Colonic mucosa (tissue), 4 donors: ENCODE results near the gene PPP1CA. TPM values are rescaled to one million over a fixed set of nuclear protein-coding genes. Genes with fewer than 3 reads are reported as not detected.

ENCODE experiments used
- DNase-seq: peaks from one replicate; pipeline ENCODE4 v3.0.0-alpha.2; 2020
- H3K27ac ChIP-seq: fragments of 200-600 bp; one replicate; pipeline ENCODE4 v1.8.0; 2021
- H3K27me3 ChIP-seq: fragments of 200-600 bp; one replicate; pipeline ENCODE4 v1.8.0; 2021
- H3K36me3 ChIP-seq: fragments of 200-600 bp; one replicate; pipeline ENCODE4 v1.8.0; 2021
- H3K4me1 ChIP-seq: fragments of 200-600 bp; one replicate; pipeline ENCODE4 v1.8.0; 2021; ENCODE audit warnings: mild to moderate bottlenecking
- H3K4me3 ChIP-seq: fragments of 200-600 bp; one replicate; pipeline ENCODE4 v1.8.0; 2021
- H3K9ac ChIP-seq, 2 donors: one replicate each; pipeline ENCODE4 v1.7.0; 2013; ENCODE audit warnings: control low read depth in 2 of 2, low read depth in 2 of 2, low read length in 2 of 2
- H3K9me3 ChIP-seq: fragments of 200-600 bp; one replicate; pipeline ENCODE4 v1.8.0; 2021
- intact Hi-C: fragments of 100-400 bp; cut with DNase I; formaldehyde crosslinking; loops from one replicate; pipeline ENCODE4 v1.14.1; 2022
- total RNA-seq, 2 donors: library from RNA; stranded (reverse); fragmentation: NEBNext Ultra II Directional in 1 of 2; extraction: Animal tissue kit (Norgen Biotek cat#: 25700) in 1 of 2; gene quantifications; one replicate each; pipeline ENCODE4 v1.2.1, GENCODE V29; 2021
- TF ChIP-seq, protein P1 (sequence below): fragments of 200-600 bp; IDR thresholded peaks from one replicate; pipeline ENCODE4 v1.8.0; 2022; ENCODE audit warnings: antibody characterized with exemption, mild to moderate bottlenecking
- donor health status: healthy.
- donor health status: DM: no; HTN: no; CAD: no.
- donor health status: DM: no; HTN: no; CAD: no.

PPP1CA gene
- total RNA-seq, 2 donors from 2014 or later: 242 to 280 TPM

DNA sequence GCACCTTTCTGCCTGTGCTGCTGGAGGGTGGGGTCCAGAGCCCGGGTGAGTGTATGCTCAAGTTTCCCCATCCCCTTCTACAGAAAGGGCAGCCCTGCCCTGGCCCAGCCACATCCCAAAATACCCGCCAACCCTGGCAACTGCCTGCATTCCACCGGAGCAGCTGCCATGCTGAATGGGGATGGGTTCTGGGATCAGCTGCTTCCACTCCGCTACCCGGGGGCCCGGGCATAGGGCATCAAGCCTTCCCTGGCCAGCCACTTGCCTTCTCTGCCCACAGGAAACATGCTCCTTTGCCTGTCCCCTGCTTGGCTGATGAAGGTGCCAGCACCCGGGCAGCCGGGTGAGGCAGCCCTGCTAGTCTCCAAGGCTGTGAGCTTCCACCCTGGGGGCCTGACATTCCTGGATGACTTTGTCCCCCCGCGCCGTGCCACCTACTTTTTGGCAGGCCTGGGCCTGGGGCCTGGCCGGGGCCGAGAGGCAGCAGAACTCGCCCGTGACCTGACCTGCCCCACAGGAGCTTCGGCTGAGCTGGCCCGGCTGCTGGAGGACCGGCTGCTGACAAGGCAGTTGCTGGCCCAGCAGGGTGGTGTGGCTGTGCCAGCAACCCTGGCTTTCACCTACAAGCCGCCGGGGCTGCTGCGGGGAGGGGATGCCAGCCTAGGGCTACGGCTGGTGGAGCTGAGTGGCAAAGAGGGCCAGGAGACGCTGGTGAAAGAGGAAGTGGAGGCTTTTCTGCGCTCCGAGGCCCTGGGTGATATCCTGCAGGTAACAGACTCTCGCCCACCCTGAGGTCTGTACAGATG lies 17.0 kb upstream of the PPP1CA start:
- DNase-seq: no peak
- Histone ChIP-seq H3K27me3 (no peaks in the 10 kb centered on the region), H3K4me3 (no peak overlapping the region), H3K4me1 (no peaks in the 10 kb centered on the region), H3K27ac (no peak overlapping the region), H3K9me3 (no peaks in the 10 kb centered on the region), H3K36me3 (no peaks in the 10 kb centered on the region), H3K9ac (peak overlapping the region in 1 of 2 donors; percentile 18)
- TF ChIP-seq, protein P1, sequence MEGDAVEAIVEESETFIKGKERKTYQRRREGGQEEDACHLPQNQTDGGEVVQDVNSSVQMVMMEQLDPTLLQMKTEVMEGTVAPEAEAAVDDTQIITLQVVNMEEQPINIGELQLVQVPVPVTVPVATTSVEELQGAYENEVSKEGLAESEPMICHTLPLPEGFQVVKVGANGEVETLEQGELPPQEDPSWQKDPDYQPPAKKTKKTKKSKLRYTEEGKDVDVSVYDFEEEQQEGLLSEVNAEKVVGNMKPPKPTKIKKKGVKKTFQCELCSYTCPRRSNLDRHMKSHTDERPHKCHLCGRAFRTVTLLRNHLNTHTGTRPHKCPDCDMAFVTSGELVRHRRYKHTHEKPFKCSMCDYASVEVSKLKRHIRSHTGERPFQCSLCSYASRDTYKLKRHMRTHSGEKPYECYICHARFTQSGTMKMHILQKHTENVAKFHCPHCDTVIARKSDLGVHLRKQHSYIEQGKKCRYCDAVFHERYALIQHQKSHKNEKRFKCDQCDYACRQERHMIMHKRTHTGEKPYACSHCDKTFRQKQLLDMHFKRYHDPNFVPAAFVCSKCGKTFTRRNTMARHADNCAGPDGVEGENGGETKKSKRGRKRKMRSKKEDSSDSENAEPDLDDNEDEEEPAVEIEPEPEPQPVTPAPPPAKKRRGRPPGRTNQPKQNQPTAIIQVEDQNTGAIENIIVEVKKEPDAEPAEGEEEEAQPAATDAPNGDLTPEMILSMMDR: no peak
- intact Hi-C loops: no loop called here

DNA sequence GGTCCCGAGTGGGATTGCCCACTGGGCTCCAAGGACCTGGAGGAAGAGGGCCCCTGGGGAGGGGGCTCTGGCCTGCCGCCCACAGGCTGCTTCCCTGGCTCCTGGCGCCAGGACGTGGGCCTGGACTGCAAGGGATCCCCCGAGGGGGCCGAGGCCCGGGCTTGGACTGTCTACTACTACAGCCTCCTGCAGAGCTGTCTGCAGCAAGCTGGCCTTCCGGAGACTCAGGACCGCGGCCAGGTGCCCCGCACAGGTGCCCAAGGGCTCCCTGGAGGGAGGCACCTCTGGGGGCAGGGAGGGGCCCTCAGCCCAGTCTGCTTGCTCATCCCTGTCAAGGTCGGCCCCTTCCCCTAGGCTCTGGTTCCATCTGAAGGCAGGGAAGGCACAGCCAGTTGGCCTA lies 15.8 kb upstream of the PPP1CA start:
- no peaks in the 10 kb centered on the region for H3K36me3 ChIP-seq
- no peaks in the 10 kb centered on the region for H3K9me3 ChIP-seq
- H3K27me3 ChIP-seq: no peaks in the 10 kb centered on the region
- TF ChIP-seq, protein P1: no peak
- H3K4me1 ChIP-seq: no peaks in the 10 kb centered on the region
- no peak overlapping the region for H3K27ac ChIP-seq
- no peak overlapping the region for H3K4me3 ChIP-seq
- DNase-seq: no peak
- intact Hi-C loops: no loop called here
- H3K9ac ChIP-seq: no peak overlapping the region

DNA sequence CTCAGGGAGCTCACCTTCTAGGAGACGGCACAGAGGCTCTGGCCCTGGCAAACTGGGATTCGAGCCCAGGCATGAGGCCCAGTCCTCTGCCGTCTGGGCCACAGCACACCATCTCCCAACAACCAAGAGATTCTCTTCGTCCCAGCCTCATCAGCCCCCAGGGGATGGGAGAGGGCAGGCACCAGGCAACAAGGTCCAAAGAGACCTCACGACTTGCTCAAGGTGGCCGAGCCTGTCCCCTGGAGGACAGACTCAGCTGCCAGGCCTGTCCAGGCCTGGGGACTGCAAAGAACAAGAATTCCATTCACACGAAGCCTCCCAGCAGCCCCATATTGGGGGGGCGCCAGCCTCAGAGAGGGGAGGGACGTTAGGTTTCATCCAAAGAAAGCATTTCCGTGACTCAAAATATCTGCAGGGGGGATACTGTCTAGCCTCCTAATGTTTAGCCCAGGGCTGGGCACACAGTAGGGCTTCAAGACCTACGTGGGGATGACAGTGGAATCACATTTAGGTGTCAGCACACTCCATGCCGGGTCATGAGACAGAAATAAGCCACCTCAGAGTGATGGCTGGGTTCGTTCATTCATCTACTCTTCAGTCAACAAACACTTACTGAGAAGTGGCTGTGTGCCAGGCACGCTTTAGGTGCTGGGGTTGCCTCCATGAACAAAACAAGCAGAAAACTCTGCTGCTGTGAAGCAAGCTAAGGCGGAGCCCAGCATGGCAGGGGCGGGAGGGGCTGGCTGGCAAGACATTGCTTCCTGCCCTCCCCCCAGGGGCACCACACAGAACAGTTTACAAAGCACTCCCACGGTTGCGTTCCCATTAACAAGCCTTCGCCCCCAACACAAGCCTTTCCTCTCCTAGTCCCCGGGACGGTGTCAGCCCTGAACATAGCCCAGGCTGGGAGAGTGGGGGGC lies 15.0 kb upstream of the PPP1CA start:
- Histone ChIP-seq H3K9ac (no peak overlapping the region), H3K4me1 (no peaks in the 10 kb centered on the region), H3K27me3 (no peaks in the 10 kb centered on the region), H3K9me3 (no peaks in the 10 kb centered on the region), H3K4me3 (no peak overlapping the region), H3K36me3 (no peaks in the 10 kb centered on the region), H3K27ac (no peak overlapping the region)
- intact Hi-C loops: no loop called here
- TF ChIP-seq, protein P1: no peak
- DNase-seq: no peak

DNA sequence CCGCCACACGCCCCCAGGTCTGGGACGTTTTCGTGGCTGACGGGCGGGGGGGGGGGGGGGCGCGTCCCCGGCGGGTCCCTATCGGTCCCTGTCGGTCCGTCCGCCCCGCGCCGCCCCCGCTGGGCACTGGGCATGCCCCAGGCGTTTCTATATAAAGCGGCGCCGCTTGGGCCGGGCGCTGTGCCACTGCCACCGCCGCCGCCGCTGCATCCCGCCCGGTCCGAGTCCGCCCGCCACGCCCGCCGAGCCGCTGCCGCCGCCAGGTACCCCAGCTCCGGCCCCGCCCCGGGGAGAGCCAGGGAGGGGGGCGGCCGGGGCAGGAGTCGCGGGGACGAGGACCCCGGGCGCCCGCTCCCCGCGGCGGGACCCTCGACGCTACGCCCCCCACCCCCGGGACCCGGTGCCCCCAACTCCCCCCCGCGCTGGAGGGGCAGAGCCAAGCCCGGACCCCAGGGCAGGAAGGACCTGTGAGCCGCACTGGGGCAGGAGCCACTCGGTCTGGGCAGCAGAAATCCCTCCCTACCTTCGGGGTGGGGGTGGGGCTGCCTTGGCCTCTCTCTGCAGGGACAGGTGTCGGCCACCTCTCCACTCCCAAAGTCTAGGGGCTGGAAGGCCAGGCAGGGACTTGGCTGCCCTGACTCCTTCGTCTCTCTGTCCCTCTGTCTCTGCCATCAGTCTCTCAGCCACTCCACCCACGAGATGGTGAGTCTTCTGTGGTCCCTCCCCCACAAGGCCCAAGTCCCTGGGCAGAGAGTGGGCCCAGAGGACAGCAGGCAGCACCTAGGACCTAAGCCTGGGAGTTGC lies 14.0 kb upstream of the PPP1CA start, which contains the start of gene CARNS1:
Gene CARNS1 (plus strand): TSS at position 178 of the 804 bp plus-strand sequence. CDS start 522 bp downstream, at position 700.
- intact Hi-C loops: no loop called here
- TF ChIP-seq, protein P1: no peak
- H3K27ac ChIP-seq: no peak within 1 kb of the TSS
- H3K4me3 ChIP-seq: peak within 1 kb of the TSS; percentile 31
- no peak for DNase-seq
- no peaks in the 10 kb centered on the region for H3K36me3 ChIP-seq
- H3K4me1 ChIP-seq: no peaks in the 10 kb centered on the region
- H3K9ac ChIP-seq: peak within 1 kb of the TSS in 1 of 2 donors; percentile 35
- no peaks in the 10 kb centered on the region for H3K9me3 ChIP-seq
- no peaks in the 10 kb centered on the region for H3K27me3 ChIP-seq
